Measurements from ENCODE around the gene ADARB1. TPM values are rescaled to one million over a fixed set of nuclear protein-coding genes. Genes with fewer than 3 reads are reported as not detected.
A peak's percentile ranks its signal among the peaks of the same experiment; 100 is the strongest.

The ADARB1 gene, protein sequence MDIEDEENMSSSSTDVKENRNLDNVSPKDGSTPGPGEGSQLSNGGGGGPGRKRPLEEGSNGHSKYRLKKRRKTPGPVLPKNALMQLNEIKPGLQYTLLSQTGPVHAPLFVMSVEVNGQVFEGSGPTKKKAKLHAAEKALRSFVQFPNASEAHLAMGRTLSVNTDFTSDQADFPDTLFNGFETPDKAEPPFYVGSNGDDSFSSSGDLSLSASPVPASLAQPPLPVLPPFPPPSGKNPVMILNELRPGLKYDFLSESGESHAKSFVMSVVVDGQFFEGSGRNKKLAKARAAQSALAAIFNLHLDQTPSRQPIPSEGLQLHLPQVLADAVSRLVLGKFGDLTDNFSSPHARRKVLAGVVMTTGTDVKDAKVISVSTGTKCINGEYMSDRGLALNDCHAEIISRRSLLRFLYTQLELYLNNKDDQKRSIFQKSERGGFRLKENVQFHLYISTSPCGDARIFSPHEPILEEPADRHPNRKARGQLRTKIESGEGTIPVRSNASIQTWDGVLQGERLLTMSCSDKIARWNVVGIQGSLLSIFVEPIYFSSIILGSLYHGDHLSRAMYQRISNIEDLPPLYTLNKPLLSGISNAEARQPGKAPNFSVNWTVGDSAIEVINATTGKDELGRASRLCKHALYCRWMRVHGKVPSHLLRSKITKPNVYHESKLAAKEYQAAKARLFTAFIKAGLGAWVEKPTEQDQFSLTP
- 6.6 and 17.4 TPM in 2 replicates for total RNA-seq (2014; rRNA removed; shearing (Covaris generic))
- 20.5 and 20.8 TPM in 2 replicates for total RNA-seq (2022)
- percentile 58 among the genes with signal in this experiment for Bru-seq, nascent RNA
- BruChase-seq, experiment 1, labeled RNA remaining after a 6-hour chase, result percentile 68 among the genes with signal in this experiment
- percentile 64 among the genes with signal in this experiment for BruChase-seq, experiment 2, labeled RNA remaining after a 2-hour chase
- long read RNA-seq, full-length matches to known transcripts, result 3 of 56 reads
- long read RNA-seq, partial matches to known transcripts, result 31 of 56 reads
- long read RNA-seq, other reads (novel, unspliced or antisense), result 22 of 56 reads

DNA sequence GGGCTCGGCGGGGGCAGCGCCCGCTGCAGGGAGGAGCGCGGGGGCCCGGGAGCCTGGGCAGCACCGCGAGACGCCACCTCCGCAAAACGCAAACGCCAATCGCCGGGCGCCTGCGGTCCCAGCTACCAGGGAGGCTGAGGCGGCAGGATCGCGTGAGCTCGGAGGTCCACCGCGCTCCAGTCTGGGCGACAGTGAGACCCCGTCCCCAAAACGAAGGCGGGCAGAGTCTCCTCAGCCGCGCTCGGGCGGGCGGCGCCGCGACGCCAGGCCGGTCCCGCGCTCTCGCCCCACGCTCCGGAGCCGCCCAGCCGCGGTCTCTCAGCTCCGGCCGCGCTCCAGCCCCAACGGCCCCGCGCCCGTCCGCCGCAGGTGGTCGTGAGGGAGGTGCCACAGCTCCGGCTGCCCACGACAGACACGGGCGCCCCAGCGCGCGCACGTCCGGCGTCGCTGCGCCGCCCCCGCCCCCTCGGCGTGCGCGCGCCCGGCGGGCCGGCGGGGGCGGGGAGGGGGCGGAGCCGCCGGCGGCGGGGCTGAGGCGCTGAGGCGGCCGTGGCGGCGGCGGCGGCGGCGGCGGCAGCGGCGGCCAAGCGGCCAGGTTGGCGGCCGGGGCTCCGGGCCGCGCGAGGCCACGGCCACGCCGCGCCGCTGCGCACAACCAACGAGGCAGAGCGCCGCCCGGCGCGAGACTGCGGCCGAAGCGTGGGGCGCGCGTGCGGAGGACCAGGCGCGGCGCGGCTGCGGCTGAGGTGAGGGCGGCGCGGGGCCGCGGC is at the start of gene ADARB1:
Gene ADARB1 (plus strand): TSS at position 533 of the 770 bp plus-strand sequence. CDS start 97,077 bp downstream, outside the sequence.
- no peaks in the 10 kb centered on the region for H3K9me2 ChIP-seq (ENCODE audit: insufficient read depth, low read length)
- POLR2A ChIA-PET, result interaction anchor here (0.6 kb wide), 1 partner anchor 14 kb away, joined by 4 read pairs; no protein-coding TSS in a partner anchor
- intact Hi-C loops (cut with micrococcal nuclease; ENCODE audit: unreplicated experiment), result loop anchor here (1.0 to 2.0 kb wide), 2 partner anchors 37 to 54 kb away; no protein-coding TSS in a partner anchor
- BruUV-seq (replicated peaks), result no TSS peak
- TF ChIP-seq EZH2phosphoT487 (IDR thresholded peaks at IDR 0.05; ENCODE audit: borderline replicate concordance, low read depth, low read length), result no peak
- TF ChIP-seq, protein P1, sequence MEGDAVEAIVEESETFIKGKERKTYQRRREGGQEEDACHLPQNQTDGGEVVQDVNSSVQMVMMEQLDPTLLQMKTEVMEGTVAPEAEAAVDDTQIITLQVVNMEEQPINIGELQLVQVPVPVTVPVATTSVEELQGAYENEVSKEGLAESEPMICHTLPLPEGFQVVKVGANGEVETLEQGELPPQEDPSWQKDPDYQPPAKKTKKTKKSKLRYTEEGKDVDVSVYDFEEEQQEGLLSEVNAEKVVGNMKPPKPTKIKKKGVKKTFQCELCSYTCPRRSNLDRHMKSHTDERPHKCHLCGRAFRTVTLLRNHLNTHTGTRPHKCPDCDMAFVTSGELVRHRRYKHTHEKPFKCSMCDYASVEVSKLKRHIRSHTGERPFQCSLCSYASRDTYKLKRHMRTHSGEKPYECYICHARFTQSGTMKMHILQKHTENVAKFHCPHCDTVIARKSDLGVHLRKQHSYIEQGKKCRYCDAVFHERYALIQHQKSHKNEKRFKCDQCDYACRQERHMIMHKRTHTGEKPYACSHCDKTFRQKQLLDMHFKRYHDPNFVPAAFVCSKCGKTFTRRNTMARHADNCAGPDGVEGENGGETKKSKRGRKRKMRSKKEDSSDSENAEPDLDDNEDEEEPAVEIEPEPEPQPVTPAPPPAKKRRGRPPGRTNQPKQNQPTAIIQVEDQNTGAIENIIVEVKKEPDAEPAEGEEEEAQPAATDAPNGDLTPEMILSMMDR (conservative IDR thresholded peaks at IDR 0.05; ENCODE audit: low read length), result no peak
- CTCF ChIA-PET (ENCODE audit: unreplicated experiment), result no interaction called here
- no peak within 1 kb of the TSS for H3K27ac ChIP-seq (ENCODE audit: low read depth, low read length, poor library complexity, severe bottlenecking)
- H3K79me2 ChIP-seq (ENCODE audit: insufficient read depth, low read depth, low read length), result no peaks in the 10 kb centered on the region
- peak; percentile 85 for DNase-seq (ENCODE audit: low spot score)
- no peaks in the 10 kb centered on the region for H3K9me3 ChIP-seq (ENCODE audit: low read length)
- no peaks in the 10 kb centered on the region for H4K20me1 ChIP-seq (ENCODE audit: insufficient read depth, low read length)
- no peaks in the 10 kb centered on the region for H3K36me3 ChIP-seq (ENCODE audit: insufficient read depth, low read length)
- H3K4me3 ChIP-seq (ENCODE audit: low read depth, low read length, poor library complexity, severe bottlenecking), result peak within 1 kb of the TSS; percentile 98
- H2AFZ ChIP-seq (ENCODE audit: low read length), result peak within 1 kb of the TSS; percentile 92
- H3K4me1 ChIP-seq (ENCODE audit: insufficient read depth, low read length, poor library complexity, severe bottlenecking), result no peaks in the 10 kb centered on the region
- H3K4me2 ChIP-seq (ENCODE audit: low read length), result peak within 1 kb of the TSS; percentile 90

DNA sequence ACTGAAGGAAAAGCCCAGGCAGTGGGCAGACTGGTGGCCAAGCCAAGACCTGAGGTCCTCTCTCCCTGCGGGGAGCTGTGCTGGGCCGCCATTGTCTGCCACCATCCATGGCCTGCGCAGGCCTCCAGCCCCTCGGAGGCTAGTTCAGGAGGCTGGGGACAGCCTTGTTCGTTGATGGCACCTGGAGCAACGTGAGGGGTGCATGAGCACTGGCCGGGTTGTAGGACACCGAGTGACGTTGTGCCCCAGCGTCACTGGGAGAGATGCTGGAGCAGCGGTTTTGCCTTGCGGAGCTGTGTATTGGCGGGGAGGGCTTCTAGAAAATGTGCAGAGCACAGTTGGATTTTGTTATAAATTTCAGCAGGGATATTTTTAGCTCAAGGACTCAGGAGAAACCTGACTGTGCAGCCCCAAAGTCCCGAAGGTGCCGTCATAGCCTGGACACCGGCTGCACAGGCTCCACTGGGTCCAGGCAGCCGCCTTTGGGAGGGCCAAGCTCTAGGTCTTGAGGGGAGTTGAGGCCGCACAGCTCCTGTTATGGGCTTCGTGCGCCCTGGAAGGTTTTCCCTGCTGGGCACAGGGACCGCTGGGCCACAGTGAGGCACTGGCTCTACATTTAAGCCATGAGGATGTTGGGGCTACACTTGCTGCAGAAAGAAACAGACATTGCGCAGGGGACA is 48.2 kb upstream of the ADARB1 start:
- H3K9me2 ChIP-seq (ENCODE audit: insufficient read depth, low read length), result no peaks in the 10 kb centered on the region
- H3K27ac ChIP-seq (ENCODE audit: low read depth, low read length, poor library complexity, severe bottlenecking), result no peak overlapping the region
- ChIA-PET POLR2A (no interaction called here), CTCF (ENCODE audit: unreplicated experiment) (no interaction called here)
- no peaks in the 10 kb centered on the region for H3K36me3 ChIP-seq (ENCODE audit: insufficient read depth, low read length)
- no peak overlapping the region for H3K4me2 ChIP-seq (ENCODE audit: low read length)
- H3K79me2 ChIP-seq (ENCODE audit: insufficient read depth, low read depth, low read length), result no peaks in the 10 kb centered on the region
- no peak overlapping the region for H2AFZ ChIP-seq (ENCODE audit: low read length)
- H4K20me1 ChIP-seq (ENCODE audit: insufficient read depth, low read length), result no peaks in the 10 kb centered on the region
- no TSS peak for BruUV-seq (replicated peaks)
- H3K9me3 ChIP-seq (ENCODE audit: low read length), result no peaks in the 10 kb centered on the region
- no peak overlapping the region for H3K4me3 ChIP-seq (ENCODE audit: low read depth, low read length, poor library complexity, severe bottlenecking)
- DNase-seq (ENCODE audit: low spot score), result no peak
- TF ChIP-seq EZH2phosphoT487 (IDR thresholded peaks at IDR 0.05; ENCODE audit: borderline replicate concordance, low read depth, low read length), result no peak
- intact Hi-C loops (cut with micrococcal nuclease; ENCODE audit: unreplicated experiment), result no loop called here
- no peaks in the 10 kb centered on the region for H3K4me1 ChIP-seq (ENCODE audit: insufficient read depth, low read length, poor library complexity, severe bottlenecking)

Measured in OCI-LY7 (cell line).